ENCODE results near the gene ZNF530. TPM values are rescaled to one million over a fixed set of nuclear protein-coding genes. Genes with fewer than 3 reads are reported as not detected.

The ZNF530 gene
- total and polyA plus RNA-seq, 2 donors from 2014 or later, result 1.1 to 3.5 TPM

DNA sequence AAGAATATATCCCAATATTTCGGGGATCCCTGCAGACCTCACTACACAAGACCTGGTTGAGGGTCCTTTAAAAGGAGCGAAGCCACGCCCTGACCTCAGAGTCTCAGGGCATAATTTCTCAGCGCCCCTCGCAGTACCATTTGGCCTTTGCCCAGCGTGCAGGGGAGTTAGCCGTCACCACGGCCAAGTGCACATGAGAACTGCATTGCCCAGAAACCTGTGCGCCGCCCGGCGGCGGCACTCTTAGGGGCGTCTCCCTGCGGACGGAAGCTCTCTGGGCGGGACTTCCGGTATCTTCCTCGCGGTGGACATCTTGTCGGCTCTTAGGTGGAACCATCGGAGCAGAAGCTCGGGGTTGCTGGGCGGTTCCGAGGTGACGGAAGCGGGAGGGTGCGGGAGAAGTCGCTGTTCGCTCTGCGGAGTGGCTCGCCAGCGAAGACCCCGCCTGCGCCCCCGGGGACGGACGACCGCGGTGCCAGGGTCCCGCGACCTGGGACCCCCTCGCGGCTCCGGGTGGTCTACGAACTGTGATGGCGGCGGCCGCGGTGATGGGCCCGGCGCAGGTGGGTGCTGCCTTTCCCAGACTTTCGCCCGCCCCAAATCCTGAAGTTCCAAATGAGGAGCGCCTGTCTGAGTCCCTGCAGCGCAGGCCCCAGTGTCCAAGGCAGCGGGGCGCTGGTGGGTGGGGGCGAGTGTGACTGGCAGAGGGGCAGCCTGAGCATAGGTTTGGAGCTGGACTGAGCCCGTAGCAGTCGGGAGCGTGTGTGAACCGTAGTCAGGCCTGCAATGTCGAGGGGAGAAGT lies 14.5 kb downstream of the ZNF530 start, which contains the start of gene ZNF134:
ZNF134 (plus strand) TSS at position 302 of the 803 bp plus-strand sequence. CDS start 5,227 bp downstream, outside the sequence.
- Histone ChIP-seq H3K27ac (ENCODE audit: low read depth in 2 of 2, low read length in 2 of 2) (peak within 1 kb of the TSS in 1 of 2 donors; percentile 17), H3K9ac (ENCODE audit: low read length in 3 of 3) (peak within 1 kb of the TSS; percentile 70 to 87 (median 74)), H3K4me3 (ENCODE audit: low read length in 3 of 3) (peak within 1 kb of the TSS; percentile 95 to 96 (median 95)), H3K9me3 (ENCODE audit: control insufficient read depth in 2 of 3, insufficient read depth in 1 of 3, low read length in 3 of 3) (peaks cover 19 to 44% (median 28%) of the 10 kb centered on the region in 3 donors), H3K36me3 (ENCODE audit: control insufficient read depth in 2 of 3, insufficient read depth in 3 of 3, low read length in 3 of 3) (peaks cover 29 to 38% (median 34%) of the 10 kb centered on the region in 3 donors), H3K27me3 (ENCODE audit: control insufficient read depth, insufficient read depth, low read length) (no peaks in the 10 kb centered on the region), H3K4me1 (ENCODE audit: control insufficient read depth in 2 of 3, insufficient read depth in 2 of 3, low read depth in 1 of 3, low read length in 3 of 3) (peaks cover 0 to 5% (median 0%) of the 10 kb centered on the region in 3 donors)
- TF ChIP-seq, protein P1, sequence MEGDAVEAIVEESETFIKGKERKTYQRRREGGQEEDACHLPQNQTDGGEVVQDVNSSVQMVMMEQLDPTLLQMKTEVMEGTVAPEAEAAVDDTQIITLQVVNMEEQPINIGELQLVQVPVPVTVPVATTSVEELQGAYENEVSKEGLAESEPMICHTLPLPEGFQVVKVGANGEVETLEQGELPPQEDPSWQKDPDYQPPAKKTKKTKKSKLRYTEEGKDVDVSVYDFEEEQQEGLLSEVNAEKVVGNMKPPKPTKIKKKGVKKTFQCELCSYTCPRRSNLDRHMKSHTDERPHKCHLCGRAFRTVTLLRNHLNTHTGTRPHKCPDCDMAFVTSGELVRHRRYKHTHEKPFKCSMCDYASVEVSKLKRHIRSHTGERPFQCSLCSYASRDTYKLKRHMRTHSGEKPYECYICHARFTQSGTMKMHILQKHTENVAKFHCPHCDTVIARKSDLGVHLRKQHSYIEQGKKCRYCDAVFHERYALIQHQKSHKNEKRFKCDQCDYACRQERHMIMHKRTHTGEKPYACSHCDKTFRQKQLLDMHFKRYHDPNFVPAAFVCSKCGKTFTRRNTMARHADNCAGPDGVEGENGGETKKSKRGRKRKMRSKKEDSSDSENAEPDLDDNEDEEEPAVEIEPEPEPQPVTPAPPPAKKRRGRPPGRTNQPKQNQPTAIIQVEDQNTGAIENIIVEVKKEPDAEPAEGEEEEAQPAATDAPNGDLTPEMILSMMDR (IDR thresholded peaks at IDR 0.05; ENCODE audit: borderline replicate concordance, extremely low read depth, insufficient read depth), result peak; percentile 9
- FAIRE-seq (no peak), DNase-seq (peak; percentile 94 to 98 (median 96))
- intact Hi-C loops (cut with DNase I), result no loop called here

DNA sequence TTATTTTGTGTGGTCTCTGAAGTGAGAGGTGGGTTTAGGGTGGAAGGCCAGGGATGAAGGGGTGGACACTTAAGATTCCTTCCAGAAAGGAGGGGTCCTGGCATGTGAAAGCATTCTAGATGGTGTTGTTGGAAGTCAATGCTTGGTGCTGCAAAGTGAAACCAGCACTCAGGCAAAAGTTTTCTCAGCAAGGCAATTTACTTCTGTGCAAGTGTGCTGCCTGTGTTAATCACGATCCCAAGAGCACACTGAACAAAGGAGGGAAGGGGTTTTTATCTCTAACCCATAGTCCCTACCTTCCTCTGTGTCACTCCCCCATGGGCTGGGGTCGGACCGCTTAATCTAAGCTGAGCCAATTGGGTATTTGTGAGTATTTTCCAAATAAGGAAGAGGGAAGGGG lies 15.7 kb downstream of the ZNF530 start:
- FAIRE-seq (no peak), DNase-seq (no peak)
- intact Hi-C loops (cut with DNase I), result no loop called here
- TF ChIP-seq, protein P1 (IDR thresholded peaks at IDR 0.05; ENCODE audit: borderline replicate concordance, extremely low read depth, insufficient read depth), result no peak
- peaks cover 22 to 56% (median 35%) of the 10 kb centered on the region in 3 donors for H3K9me3 ChIP-seq (ENCODE audit: control insufficient read depth in 2 of 3, insufficient read depth in 1 of 3, low read length in 3 of 3)
- H3K27ac ChIP-seq (ENCODE audit: low read depth in 2 of 2, low read length in 2 of 2), result no peak overlapping the region
- no peaks in the 10 kb centered on the region for H3K27me3 ChIP-seq (ENCODE audit: control insufficient read depth, insufficient read depth, low read length)
- peak overlapping the region in 2 of 3 donors; percentile 95 to 96 for H3K4me3 ChIP-seq (ENCODE audit: low read length in 3 of 3)
- H3K9ac ChIP-seq (ENCODE audit: low read length in 3 of 3), result no peak overlapping the region
- peaks cover 39 to 50% (median 45%) of the 10 kb centered on the region in 3 donors for H3K36me3 ChIP-seq (ENCODE audit: control insufficient read depth in 2 of 3, insufficient read depth in 3 of 3, low read length in 3 of 3)
- peaks cover 0 to 5% (median 0%) of the 10 kb centered on the region in 3 donors for H3K4me1 ChIP-seq (ENCODE audit: control insufficient read depth in 2 of 3, insufficient read depth in 2 of 3, low read depth in 1 of 3, low read length in 3 of 3)

DNA sequence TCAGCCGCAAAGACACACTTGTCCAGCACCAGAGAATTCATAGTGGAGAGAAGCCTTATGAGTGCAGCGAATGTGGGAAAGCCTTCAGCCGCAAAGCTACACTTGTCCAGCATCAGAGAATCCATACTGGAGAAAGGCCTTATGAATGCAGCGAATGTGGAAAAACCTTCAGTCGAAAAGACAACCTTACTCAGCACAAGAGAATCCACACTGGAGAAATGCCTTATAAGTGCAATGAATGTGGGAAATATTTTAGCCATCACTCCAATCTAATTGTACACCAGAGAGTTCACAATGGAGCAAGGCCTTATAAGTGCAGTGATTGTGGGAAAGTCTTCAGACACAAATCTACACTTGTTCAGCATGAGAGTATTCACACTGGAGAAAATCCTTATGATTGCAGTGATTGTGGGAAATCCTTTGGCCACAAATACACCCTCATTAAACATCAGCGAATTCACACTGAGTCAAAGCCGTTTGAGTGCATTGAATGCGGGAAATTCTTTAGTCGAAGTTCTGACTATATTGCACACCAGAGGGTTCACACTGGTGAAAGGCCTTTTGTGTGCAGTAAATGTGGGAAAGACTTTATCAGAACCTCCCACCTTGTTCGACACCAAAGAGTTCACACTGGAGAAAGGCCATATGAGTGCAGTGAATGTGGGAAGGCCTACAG lies 21.1 kb downstream of the ZNF530 start:
- H3K27me3 ChIP-seq (ENCODE audit: control insufficient read depth, insufficient read depth, low read length), result no peaks in the 10 kb centered on the region
- peak in 1 of 5 donors; percentile 19 for DNase-seq
- H3K27ac ChIP-seq (ENCODE audit: low read depth in 2 of 2, low read length in 2 of 2), result no peak overlapping the region
- H3K36me3 ChIP-seq (ENCODE audit: control insufficient read depth in 2 of 3, insufficient read depth in 3 of 3, low read length in 3 of 3), result peaks cover 57 to 81% (median 65%) of the 10 kb centered on the region in 3 donors
- H3K4me3 ChIP-seq (ENCODE audit: low read length in 3 of 3), result peak overlapping the region in 2 of 3 donors; percentile 28 to 30
- intact Hi-C loops (cut with DNase I), result no loop called here
- H3K9ac ChIP-seq (ENCODE audit: low read length in 3 of 3), result no peak overlapping the region
- FAIRE-seq, result no peak
- no peaks in the 10 kb centered on the region for H3K4me1 ChIP-seq (ENCODE audit: control insufficient read depth in 2 of 3, insufficient read depth in 2 of 3, low read depth in 1 of 3, low read length in 3 of 3)
- peaks cover 39 to 99% (median 59%) of the 10 kb centered on the region in 3 donors for H3K9me3 ChIP-seq (ENCODE audit: control insufficient read depth in 2 of 3, insufficient read depth in 1 of 3, low read length in 3 of 3)
- TF ChIP-seq, protein P1 (IDR thresholded peaks at IDR 0.05; ENCODE audit: borderline replicate concordance, extremely low read depth, insufficient read depth), result no peak
